NCI-H2029 (cell line): ENCODE data around the gene SPDEF.

ENCODE experiments used
- DNase-seq: peaks from one replicate; lab custom pipeline; 2025; lab: John Stamatoyannopoulos, UW

Gene SPDEF

GRCh38 chr6:34527751-34528670 is 28.1 kb downstream of the SPDEF start:
- DNase-seq: no peak

- DNase-seq: peak; percentile 93
Observed at GRCh38 chr6:34526992-34527728, 29.0 kb downstream of the SPDEF start.

GRCh38 chr6:34526241-34526972 is 29.7 kb downstream of the SPDEF start:
- no peak for DNase-seq

- DNase-seq: no peak
Observed at GRCh38 chr6:34525431-34526175, 30.5 kb downstream of the SPDEF start.

GRCh38 chr6:34524971-34525370 is 31.2 kb downstream of the SPDEF start:
- DNase-seq: no peak

GRCh38 chr6:34524499-34524898 is 31.6 kb downstream of the SPDEF start:
- no peak for DNase-seq

GRCh38 chr6:34523441-34524206 is 32.5 kb downstream of the SPDEF start:
- DNase-seq: no peak

- DNase-seq: no peak
Observed at GRCh38 chr6:34522761-34523160, 33.4 kb downstream of the SPDEF start.

- DNase-seq: no peak
Observed at GRCh38 chr6:34521463-34522285, 34.5 kb downstream of the SPDEF start.

GRCh38 chr6:34520645-34521462 is 35.3 kb downstream of the SPDEF start:
- no peak for DNase-seq

GRCh38 chr6:34519971-34520644 is 36.0 kb downstream of the SPDEF start:
- no peak for DNase-seq

- DNase-seq: no peak
Observed at GRCh38 chr6:34518669-34519365, 37.3 kb downstream of the SPDEF start.

- DNase-seq: no peak
Observed at GRCh38 chr6:34517966-34518365, 38.2 kb downstream of the SPDEF start.

- DNase-seq: no peak
Observed at GRCh38 chr6:34517461-34517881, 38.7 kb downstream of the SPDEF start.

- no peak for DNase-seq
Observed at GRCh38 chr6:34516391-34517324, 39.5 kb downstream of the SPDEF start.

- DNase-seq: no peak
Observed at GRCh38 chr6:34515473-34516387, 40.4 kb downstream of the SPDEF start.
